ENCODE results near the gene LAMA5. TPM values are rescaled to one million over a fixed set of nuclear protein-coding genes. Genes with fewer than 3 reads are reported as not detected.

Gene LAMA5
- total and polyA plus RNA-seq, 2 donors (not counting 1 experiment from before 2014, with no cell fraction given): 52.9 to 83.5 TPM

DNA sequence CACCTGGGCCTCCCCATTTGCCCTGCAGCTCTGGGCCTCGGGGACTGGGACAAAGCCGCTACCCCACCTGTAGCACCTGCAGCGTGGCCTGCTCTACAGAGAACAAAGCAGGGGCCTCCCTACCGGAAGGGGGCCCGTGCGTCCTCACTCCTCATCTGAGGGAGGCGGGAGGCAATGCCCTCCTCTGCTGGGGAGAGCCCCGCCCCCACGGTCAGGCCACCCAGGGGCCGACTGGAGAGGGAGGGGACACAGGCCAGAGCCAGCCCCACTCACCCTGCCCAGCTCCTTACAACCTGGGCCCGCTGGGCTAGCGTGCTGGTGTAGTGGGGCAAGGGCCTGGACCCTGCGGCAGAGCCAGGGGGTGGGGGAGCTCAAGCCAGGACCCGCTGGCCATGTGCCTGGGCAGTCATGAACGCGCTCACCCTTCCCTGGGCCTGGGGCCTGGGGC lies 8.0 kb downstream of the LAMA5 start:
- no peak overlapping the region for H3K9ac ChIP-seq (ENCODE audit: low read length)
- H4K20me1 ChIP-seq (ENCODE audit: control insufficient read depth, insufficient read depth, low read length, poor library complexity, severe bottlenecking): peaks cover 3% of the 10 kb centered on the region
- no peak overlapping the region for H3K27ac ChIP-seq (ENCODE audit: low read length in 2 of 2)
- H2AFZ ChIP-seq (ENCODE audit: insufficient read depth, low read depth, low read length, poor library complexity, severe bottlenecking): no peak overlapping the region
- ChIA-PET POLR2A (no interaction called here), CTCF (no interaction called here)
- H3K4me2 ChIP-seq (replicated peaks; ENCODE audit: low read depth, low read length, poor library complexity, severe bottlenecking): no peak overlapping the region
- no peaks in the 10 kb centered on the region for H3K27me3 ChIP-seq (replicated peaks in 1 of 4; ENCODE audit: control extremely low read depth in 1 of 4, control insufficient read depth in 3 of 4, insufficient read depth in 4 of 4, low read length in 3 of 4)
- H3K9me3 Mint-ChIP-seq (ENCODE audit: insufficient read depth): no peaks in the 10 kb centered on the region
- no peaks in the 10 kb centered on the region for H3K9me3 ChIP-seq (ENCODE audit: control extremely low read depth in 1 of 3, control insufficient read depth in 2 of 3, insufficient read depth in 1 of 3, low read length in 2 of 3)
- peaks cover 3% of the 10 kb centered on the region for H3K4me1 Mint-ChIP-seq
- 94% methylated on average over 9 of the region's 16 CpGs for WGBS (ENCODE audit: insufficient coverage)
- no peaks in the 10 kb centered on the region for H3K79me2 ChIP-seq (ENCODE audit: control insufficient read depth, insufficient read depth, low read length)
- no peaks in the 10 kb centered on the region for H3K27me3 Mint-ChIP-seq
- intact Hi-C loops (cut with micrococcal nuclease): no loop called here
- no peak overlapping the region for H3K4me3 Mint-ChIP-seq
- no peak overlapping the region for H3K4me3 ChIP-seq (ENCODE audit: control extremely low read depth in 1 of 5, extremely low read depth in 1 of 5, insufficient read depth in 1 of 5, low read depth in 2 of 5, low read length in 4 of 5)
- ATAC-seq (ENCODE audit: low read depth) (no peak), DNase-seq (no peak)
- no peak overlapping the region for H3K27ac Mint-ChIP-seq
- TF ChIP-seq, protein P1, sequence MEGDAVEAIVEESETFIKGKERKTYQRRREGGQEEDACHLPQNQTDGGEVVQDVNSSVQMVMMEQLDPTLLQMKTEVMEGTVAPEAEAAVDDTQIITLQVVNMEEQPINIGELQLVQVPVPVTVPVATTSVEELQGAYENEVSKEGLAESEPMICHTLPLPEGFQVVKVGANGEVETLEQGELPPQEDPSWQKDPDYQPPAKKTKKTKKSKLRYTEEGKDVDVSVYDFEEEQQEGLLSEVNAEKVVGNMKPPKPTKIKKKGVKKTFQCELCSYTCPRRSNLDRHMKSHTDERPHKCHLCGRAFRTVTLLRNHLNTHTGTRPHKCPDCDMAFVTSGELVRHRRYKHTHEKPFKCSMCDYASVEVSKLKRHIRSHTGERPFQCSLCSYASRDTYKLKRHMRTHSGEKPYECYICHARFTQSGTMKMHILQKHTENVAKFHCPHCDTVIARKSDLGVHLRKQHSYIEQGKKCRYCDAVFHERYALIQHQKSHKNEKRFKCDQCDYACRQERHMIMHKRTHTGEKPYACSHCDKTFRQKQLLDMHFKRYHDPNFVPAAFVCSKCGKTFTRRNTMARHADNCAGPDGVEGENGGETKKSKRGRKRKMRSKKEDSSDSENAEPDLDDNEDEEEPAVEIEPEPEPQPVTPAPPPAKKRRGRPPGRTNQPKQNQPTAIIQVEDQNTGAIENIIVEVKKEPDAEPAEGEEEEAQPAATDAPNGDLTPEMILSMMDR (IDR thresholded peaks at IDR 0.05): no peak
- TF ChIP-seq EZH2 (IDR thresholded peaks at IDR 0.05; ENCODE audit: borderline replicate concordance, insufficient read depth, low read depth, low read length, poor library complexity, severe bottlenecking): no peak
- no peaks in the 10 kb centered on the region for H3K36me3 ChIP-seq (replicated peaks in 1 of 2; ENCODE audit: control extremely low read depth in 1 of 2, control insufficient read depth in 1 of 2, extremely low read depth in 1 of 2, insufficient read depth in 2 of 2, low read length in 1 of 2)
- peaks cover 0 to 6% of the 10 kb centered on the region in 2 donors for H3K4me1 ChIP-seq (ENCODE audit: control insufficient read depth in 2 of 2, insufficient read depth in 2 of 2, low read length in 2 of 2)

DNA sequence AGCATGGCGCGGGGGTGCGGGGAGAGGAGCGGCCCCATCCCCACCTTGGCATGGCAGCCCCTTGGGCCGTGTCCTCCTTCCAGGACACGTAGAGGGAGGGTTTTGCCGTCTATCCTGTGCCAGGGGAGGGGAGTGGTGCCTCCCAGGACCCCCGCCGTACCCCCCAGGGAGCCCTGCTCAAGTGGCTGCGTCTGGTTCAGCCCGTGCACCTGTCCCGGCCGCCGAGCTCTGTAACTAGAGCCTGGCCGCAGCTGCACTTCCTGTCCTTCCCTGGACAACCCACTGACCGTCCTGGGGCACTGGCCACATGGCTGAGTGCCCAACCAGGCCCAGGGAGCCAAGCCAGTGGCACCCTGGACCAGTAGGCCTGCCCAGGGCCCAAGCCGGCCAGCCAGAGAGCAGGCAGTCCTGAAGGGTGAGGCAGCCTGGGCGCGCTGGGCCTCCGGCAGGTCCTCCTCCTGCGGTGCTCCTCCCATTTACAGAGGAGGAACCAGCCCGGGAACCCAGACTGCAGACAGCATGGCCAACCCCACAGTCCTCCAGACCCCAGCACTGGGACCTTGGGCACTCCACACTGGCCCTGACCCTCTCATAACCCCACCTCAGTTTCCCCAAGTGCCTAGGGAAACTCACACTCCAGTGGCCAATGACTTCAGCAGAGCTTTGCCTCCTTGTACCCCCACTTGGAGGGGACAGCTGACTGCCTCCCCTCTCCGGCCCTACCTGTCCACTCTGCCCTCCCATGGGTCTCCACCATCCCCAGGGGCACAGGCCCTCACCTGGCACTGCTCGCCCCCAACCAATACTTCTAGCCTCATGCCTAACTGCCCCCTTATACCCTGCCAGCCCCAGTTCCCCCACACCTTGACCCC lies 8.7 kb downstream of the LAMA5 start:
- Histone ChIP-seq H3K4me3 (ENCODE audit: control extremely low read depth in 1 of 5, extremely low read depth in 1 of 5, insufficient read depth in 1 of 5, low read depth in 2 of 5, low read length in 4 of 5) (no peak overlapping the region), H3K79me2 (ENCODE audit: control insufficient read depth, insufficient read depth, low read length) (no peaks in the 10 kb centered on the region), H3K4me2 (replicated peaks; ENCODE audit: low read depth, low read length, poor library complexity, severe bottlenecking) (no peak overlapping the region), H2AFZ (ENCODE audit: insufficient read depth, low read depth, low read length, poor library complexity, severe bottlenecking) (no peak overlapping the region), H3K36me3 (replicated peaks in 1 of 2; ENCODE audit: control extremely low read depth in 1 of 2, control insufficient read depth in 1 of 2, extremely low read depth in 1 of 2, insufficient read depth in 2 of 2, low read length in 1 of 2) (no peaks in the 10 kb centered on the region), H3K9ac (ENCODE audit: low read length) (no peak overlapping the region), H3K9me3 (ENCODE audit: control extremely low read depth in 1 of 3, control insufficient read depth in 2 of 3, insufficient read depth in 1 of 3, low read length in 2 of 3) (no peaks in the 10 kb centered on the region), H4K20me1 (ENCODE audit: control insufficient read depth, insufficient read depth, low read length, poor library complexity, severe bottlenecking) (no peaks in the 10 kb centered on the region), H3K27ac (ENCODE audit: low read length in 2 of 2) (no peak overlapping the region), H3K27me3 (replicated peaks in 1 of 4; ENCODE audit: control extremely low read depth in 1 of 4, control insufficient read depth in 3 of 4, insufficient read depth in 4 of 4, low read length in 3 of 4) (no peaks in the 10 kb centered on the region), H3K4me1 (ENCODE audit: control insufficient read depth in 2 of 2, insufficient read depth in 2 of 2, low read length in 2 of 2) (peaks cover 0 to 6% of the 10 kb centered on the region in 2 donors)
- ChIA-PET POLR2A (interaction anchor here (0.5 kb wide), 1 partner anchor 160 kb away, joined by 3 read pairs; no protein-coding TSS in a partner anchor), CTCF (interaction anchor here (1.2 kb wide), 1 partner anchor 18 kb away, joined by 3 read pairs; no protein-coding TSS in a partner anchor)
- H3K27me3 Mint-ChIP-seq: no peaks in the 10 kb centered on the region
- intact Hi-C loops (cut with micrococcal nuclease): no loop called here
- H3K27ac Mint-ChIP-seq: no peak overlapping the region
- H3K9me3 Mint-ChIP-seq (ENCODE audit: insufficient read depth): no peaks in the 10 kb centered on the region
- peaks cover 3% of the 10 kb centered on the region for H3K4me1 Mint-ChIP-seq
- no peak for TF ChIP-seq EZH2 (IDR thresholded peaks at IDR 0.05; ENCODE audit: borderline replicate concordance, insufficient read depth, low read depth, low read length, poor library complexity, severe bottlenecking)
- TF ChIP-seq, protein P1 (IDR thresholded peaks at IDR 0.05): no peak
- DNase-seq (no peak), ATAC-seq (ENCODE audit: low read depth) (no peak)
- WGBS (ENCODE audit: insufficient coverage): 72% methylated on average over 22 of the region's 24 CpGs
- H3K4me3 Mint-ChIP-seq: no peak overlapping the region

All from B cell (primary cell).